Coronary artery (tissue), 2 donors: ENCODE data around the gene ZNF74.

Source experiments
- DNase-seq: peaks from one replicate; pipeline ENCODE4 v3.0.0-alpha.2; 2017; ENCODE audit warnings: low spot score
- H3K27ac ChIP-seq, 2 donors: fragments of 200-600 bp; sonication (generic); one replicate each; pipeline ENCODE4 v1.5.1; 2016 to 2019
- H3K4me3 ChIP-seq: fragments of 200-600 bp; sonication (generic); 2 replicates; pipeline ENCODE4 v1.5.1; 2016; ENCODE audit warnings: mild to moderate bottlenecking, moderate library complexity
- CTCF ChIP-seq: fragments of 200-600 bp; sonication (generic); IDR thresholded peaks from one replicate; pipeline ENCODE4 v1.5.1; 2019; ENCODE audit warnings: antibody characterized with exemption

The ZNF74 gene

DNA sequence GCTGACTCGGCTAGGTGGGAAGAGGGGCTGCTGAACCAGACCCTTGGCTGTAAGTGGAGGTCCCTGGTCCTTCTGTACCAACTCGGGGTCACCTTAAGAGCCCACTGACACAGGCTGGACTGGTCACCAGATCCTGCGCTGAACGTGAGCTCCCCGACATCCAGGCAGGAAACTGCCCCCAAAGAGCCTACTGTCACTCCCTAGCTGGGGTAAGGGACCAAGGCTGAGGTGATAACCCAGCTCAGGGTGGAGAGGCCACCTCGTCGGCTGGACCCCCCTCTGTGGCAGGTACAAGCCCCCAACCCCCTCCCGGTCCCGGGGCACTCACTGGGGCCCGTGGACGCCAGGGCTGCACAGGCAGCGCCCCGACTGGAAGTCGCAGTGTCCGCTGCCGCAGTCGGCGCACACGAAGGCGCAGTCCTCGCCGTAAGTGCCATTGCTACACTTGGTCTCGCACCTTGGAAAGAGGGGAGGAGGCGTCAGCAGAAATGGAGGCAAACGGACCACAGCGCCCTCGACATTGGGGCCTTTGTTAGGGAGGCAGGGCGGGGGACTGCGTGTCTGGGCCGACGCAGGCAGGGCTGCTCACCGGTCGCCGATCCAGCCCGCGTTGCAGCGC is 36.3 kb downstream of the ZNF74 start:
- Histone ChIP-seq H3K27ac (no peak overlapping the region), H3K4me3 (peak overlapping the region; percentile 59)
- TF ChIP-seq CTCF: no peak
- no peak for DNase-seq

DNA sequence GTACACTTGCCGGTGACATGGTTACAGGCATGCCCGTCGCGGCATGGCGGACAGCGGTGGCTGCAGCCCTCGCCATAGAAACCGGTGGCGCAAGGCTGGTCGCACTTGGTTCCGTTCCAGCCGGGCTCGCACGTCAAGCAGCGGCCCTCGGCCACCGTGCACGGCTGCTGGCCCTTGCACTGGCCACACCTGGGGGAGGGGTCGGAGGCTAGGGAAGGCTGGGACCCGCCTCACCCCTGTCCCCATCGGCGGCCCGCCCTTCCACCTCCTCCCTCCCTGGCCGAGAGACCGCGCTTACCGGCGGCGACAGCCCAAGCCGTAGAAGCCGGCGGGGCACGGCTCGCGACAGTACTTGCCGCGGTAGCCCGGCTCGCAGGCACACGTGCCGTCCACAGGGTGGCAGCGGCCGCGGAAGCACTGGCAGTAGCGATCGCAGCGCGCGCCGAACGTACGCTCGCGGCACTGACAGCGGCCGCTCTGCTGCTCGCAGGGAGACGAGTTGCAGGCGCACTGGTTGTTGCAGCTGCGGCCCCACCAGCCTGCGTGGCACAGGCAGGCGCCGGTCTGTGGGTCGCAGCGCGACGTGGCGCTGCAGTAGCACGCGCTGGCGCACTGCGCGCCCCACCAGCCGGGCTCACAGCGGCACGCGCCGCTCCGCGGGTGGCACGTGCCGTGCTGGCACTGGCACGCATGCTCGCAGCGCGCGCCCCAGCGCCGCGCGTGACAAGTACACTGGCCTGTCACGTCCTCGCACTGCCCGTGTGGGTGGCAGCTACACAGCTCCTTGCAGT is 37.0 kb downstream of the ZNF74 start:
- Histone ChIP-seq H3K27ac (no peak overlapping the region), H3K4me3 (peak overlapping the region; percentile 59)
- TF ChIP-seq CTCF: no peak
- DNase-seq: no peak

DNA sequence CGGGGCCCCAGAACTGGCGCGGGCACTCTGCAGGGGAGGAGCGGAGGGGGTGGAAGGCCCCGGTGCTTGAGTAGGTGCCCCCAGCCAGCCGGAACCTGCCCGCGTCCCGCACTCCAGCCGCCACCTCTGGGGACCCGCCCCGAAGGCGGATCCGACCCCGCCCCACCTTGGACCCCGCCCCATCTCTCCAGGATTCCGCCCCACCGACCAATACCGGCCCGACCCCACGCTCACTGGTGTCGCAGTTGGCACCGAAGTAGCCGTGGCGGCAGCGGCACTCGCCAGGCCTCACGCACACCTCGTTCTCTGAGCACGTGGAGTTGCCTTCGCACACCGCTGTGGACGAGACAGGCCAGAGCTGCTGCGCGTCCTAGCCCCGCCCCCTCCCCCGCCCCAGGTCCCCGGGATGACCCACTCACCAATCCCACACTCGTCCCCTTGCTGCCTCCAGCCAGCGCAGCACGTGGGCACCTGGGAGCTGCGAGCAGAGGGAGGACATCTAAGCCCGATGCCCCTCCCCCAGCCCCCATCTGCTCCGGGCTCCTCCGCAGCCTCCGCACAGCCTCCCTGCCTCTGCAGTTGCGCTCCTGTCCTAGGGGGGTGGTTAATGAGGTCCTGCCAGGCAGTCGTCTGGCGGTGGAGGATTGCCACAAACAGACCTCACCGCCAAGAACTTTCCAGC is 37.7 kb downstream of the ZNF74 start:
- TF ChIP-seq CTCF: no peak
- Histone ChIP-seq H3K4me3 (peak overlapping the region; percentile 59), H3K27ac (no peak overlapping the region)
- DNase-seq: no peak

GRCh38 chr22:20432244-20432686 is 38.3 kb downstream of the ZNF74 start:
- no peak for DNase-seq
- TF ChIP-seq CTCF: no peak

GRCh38 chr22:20433191-20433590 is 39.2 kb downstream of the ZNF74 start:
- DNase-seq: no peak
- no peak for TF ChIP-seq CTCF
- no peak overlapping the region for H3K4me3 ChIP-seq
- H3K27ac ChIP-seq: no peak overlapping the region

More at GRCh38 chr22:20432244-20432686, 38.3 kb downstream of the ZNF74 start:
- no peak overlapping the region for H3K4me3 ChIP-seq
- no peak overlapping the region for H3K27ac ChIP-seq

GRCh38 chr22:20433686-20434241 is 39.8 kb downstream of the ZNF74 start:
- Histone ChIP-seq H3K4me3 (no peak overlapping the region), H3K27ac (no peak overlapping the region)
- no peak for TF ChIP-seq CTCF
- DNase-seq: no peak
